Hepatocyte (in vitro differentiated cells): ENCODE measurements around the gene ACR. TPM values are rescaled to one million over a fixed set of nuclear protein-coding genes. Genes with fewer than 3 reads are reported as not detected.

Experiments used
- DNase-seq: peaks from one replicate; pipeline ENCODE4 v3.0.0-alpha.2; 2016; ENCODE audit warnings: low spot score
- H2AFZ ChIP-seq: fragments of 200-600 bp; sonication (generic); 2 replicates; pipeline ENCODE4 v1.6.0; 2016; ENCODE audit warnings: antibody characterized with exemption, mild to moderate bottlenecking
- H3K27ac ChIP-seq: fragments of 200-600 bp; sonication (generic); 2 replicates; pipeline ENCODE4 v1.5.1; 2016; ENCODE audit warnings: mild to moderate bottlenecking
- H3K27me3 ChIP-seq: fragments of 200-600 bp; sonication (generic); 2 replicates; pipeline ENCODE4 v1.6.1; 2016
- H3K36me3 ChIP-seq: fragments of 200-600 bp; sonication (generic); replicated peaks from 2 replicates; pipeline ENCODE4 v1.5.1; 2016; ENCODE audit warnings: low read depth; ENCODE audit not compliant: insufficient read depth
- H3K4me1 ChIP-seq: fragments of 200-600 bp; sonication (generic); 2 replicates; pipeline ENCODE4 v1.5.1; 2016; ENCODE audit warnings: mild to moderate bottlenecking, moderate library complexity; ENCODE audit not compliant: insufficient read depth
- H3K4me2 ChIP-seq: fragments of 200-600 bp; sonication (generic); 2 replicates; pipeline ENCODE4 v1.6.0; 2016
- H3K4me3 ChIP-seq: fragments of 200-600 bp; sonication (generic); 2 replicates; pipeline ENCODE4 v1.5.1; 2016; ENCODE audit warnings: mild to moderate bottlenecking
- H3K79me2 ChIP-seq: fragments of 200-600 bp; sonication (generic); 2 replicates; pipeline ENCODE4 v1.6.0; 2017; ENCODE audit warnings: mild to moderate bottlenecking
- H3K9me2 ChIP-seq: fragments of 200-600 bp; sonication (generic); replicated peaks from 2 replicates; pipeline ENCODE4 v1.6.0; 2017; ENCODE audit warnings: mild to moderate bottlenecking; ENCODE audit not compliant: insufficient read depth
- H3K9me3 ChIP-seq: fragments of 200-600 bp; sonication (generic); 2 replicates; pipeline ENCODE4 v1.5.1; 2016; ENCODE audit warnings: low read depth, mild to moderate bottlenecking
- H4K20me1 ChIP-seq: fragments of 200-600 bp; sonication (generic); 2 replicates; pipeline ENCODE4 v1.6.0; 2016; ENCODE audit warnings: mild to moderate bottlenecking; ENCODE audit not compliant: insufficient read depth, poor library complexity, severe bottlenecking
- CTCF ChIP-seq: fragments of 200-600 bp; sonication (generic); IDR thresholded peaks from 2 replicates; pipeline ENCODE4 v1.5.1; 2016; ENCODE audit warnings: antibody characterized with exemption, mild to moderate bottlenecking; ENCODE audit not compliant: poor library complexity
- EZH2 ChIP-seq: fragments of 200-600 bp; sonication (generic); IDR thresholded peaks from 2 replicates; pipeline ENCODE4 v1.6.1; 2016; ENCODE audit warnings: antibody characterized with exemption, mild to moderate bottlenecking, borderline replicate concordance
- EZH2phosphoT487 ChIP-seq: fragments of 200-600 bp; sonication (generic); IDR thresholded peaks from one replicate; pipeline ENCODE4 v1.6.1; 2018; ENCODE audit warnings: antibody characterized with exemption, mild to moderate bottlenecking, low read depth, moderate library complexity; ENCODE audit not compliant: unreplicated experiment, severe bottlenecking
- WGBS: methylation state at CpG from one replicate; pipeline ENCODE4 v1.1.6; 2016; ENCODE audit warnings: low lambda C conversion rate; ENCODE audit errors: missing lambda C conversion rate; 5-methylcytosine and 5-hydroxymethylcytosine counted together
- polyA plus RNA-seq: library from polyadenylated mRNA; unstranded; fragments of >200 nt; fragmentation: Nextera tagmentation; extraction: Ambion mirVana; gene quantifications from 2 replicates; pipeline ENCODE4 v1.2.1, GENCODE V29; 2016
- total RNA-seq: library from RNA; depleted of rRNA; stranded (reverse); fragments of >200 nt; gene quantifications from 2 replicates; pipeline ENCODE4 v1.2.3, GENCODE V29; 2014

The ACR gene
- total and polyA plus RNA-seq, 2 experiments from 2014 or later: not detected

- H3K4me3 ChIP-seq: no peak overlapping the region
- peaks cover 13% of the 10 kb centered on the region for H3K4me1 ChIP-seq
- H2AFZ ChIP-seq: no peak overlapping the region
- TF ChIP-seq EZH2phosphoT487 (no peak), EZH2 (no peak), CTCF (peak; percentile 32)
- H3K9me3 ChIP-seq: no peaks in the 10 kb centered on the region
- no peaks in the 10 kb centered on the region for H4K20me1 ChIP-seq
- no peaks in the 10 kb centered on the region for H3K36me3 ChIP-seq
- no peak overlapping the region for H3K4me2 ChIP-seq
- H3K79me2 ChIP-seq: no peaks in the 10 kb centered on the region
- 64% methylated on average over 13 of the region's 15 CpGs for WGBS
- peak overlapping the region; percentile 81 for H3K27ac ChIP-seq
- peak; percentile 49 for DNase-seq
- no peaks in the 10 kb centered on the region for H3K9me2 ChIP-seq
- no peaks in the 10 kb centered on the region for H3K27me3 ChIP-seq
Observed at GRCh38 chr22:50699756-50700386, 38.1 kb upstream of the ACR start.

GRCh38 chr22:50700387-50701075, 37.5 kb upstream of the ACR start:
- no peaks in the 10 kb centered on the region for H3K9me3 ChIP-seq
- TF ChIP-seq EZH2 (no peak), EZH2phosphoT487 (no peak), CTCF (no peak)
- WGBS: 76% methylated on average over 19 of the region's 19 CpGs
- no peak overlapping the region for H3K4me3 ChIP-seq
- H3K36me3 ChIP-seq: no peaks in the 10 kb centered on the region
- H3K27ac ChIP-seq: peak overlapping the region; percentile 81
- H3K4me1 ChIP-seq: peaks cover 19% of the 10 kb centered on the region
- DNase-seq: peak; percentile 82
- H4K20me1 ChIP-seq: no peaks in the 10 kb centered on the region
- H3K27me3 ChIP-seq: no peaks in the 10 kb centered on the region
- H2AFZ ChIP-seq: no peak overlapping the region
- no peaks in the 10 kb centered on the region for H3K9me2 ChIP-seq
- H3K79me2 ChIP-seq: no peaks in the 10 kb centered on the region
- H3K4me2 ChIP-seq: peak overlapping the region; percentile 21

GRCh38 chr22:50701076-50701419, 37.0 kb upstream of the ACR start:
- no peak for TF ChIP-seq EZH2
- no peak for TF ChIP-seq CTCF
- TF ChIP-seq EZH2phosphoT487: no peak
- Histone ChIP-seq H3K4me1 (peaks cover 19% of the 10 kb centered on the region), H3K27me3 (no peaks in the 10 kb centered on the region), H3K9me3 (no peaks in the 10 kb centered on the region), H3K9me2 (no peaks in the 10 kb centered on the region), H4K20me1 (no peaks in the 10 kb centered on the region), H2AFZ (no peak overlapping the region), H3K27ac (peak overlapping the region; percentile 68), H3K4me3 (no peak overlapping the region), H3K4me2 (peak overlapping the region; percentile 21), H3K36me3 (no peaks in the 10 kb centered on the region), H3K79me2 (no peaks in the 10 kb centered on the region)
- DNase-seq: no peak
- 89% methylated on average over 7 of the region's 7 CpGs for WGBS
